Measurements from ENCODE around the gene ARHGAP18. TPM values are rescaled to one million over a fixed set of nuclear protein-coding genes. Genes with fewer than 3 reads are reported as not detected.

The ARHGAP18 gene
- total RNA-seq, 6 experiments from 2014 or later, result 2.2 to 8.0 (median 2.9) TPM

DNA sequence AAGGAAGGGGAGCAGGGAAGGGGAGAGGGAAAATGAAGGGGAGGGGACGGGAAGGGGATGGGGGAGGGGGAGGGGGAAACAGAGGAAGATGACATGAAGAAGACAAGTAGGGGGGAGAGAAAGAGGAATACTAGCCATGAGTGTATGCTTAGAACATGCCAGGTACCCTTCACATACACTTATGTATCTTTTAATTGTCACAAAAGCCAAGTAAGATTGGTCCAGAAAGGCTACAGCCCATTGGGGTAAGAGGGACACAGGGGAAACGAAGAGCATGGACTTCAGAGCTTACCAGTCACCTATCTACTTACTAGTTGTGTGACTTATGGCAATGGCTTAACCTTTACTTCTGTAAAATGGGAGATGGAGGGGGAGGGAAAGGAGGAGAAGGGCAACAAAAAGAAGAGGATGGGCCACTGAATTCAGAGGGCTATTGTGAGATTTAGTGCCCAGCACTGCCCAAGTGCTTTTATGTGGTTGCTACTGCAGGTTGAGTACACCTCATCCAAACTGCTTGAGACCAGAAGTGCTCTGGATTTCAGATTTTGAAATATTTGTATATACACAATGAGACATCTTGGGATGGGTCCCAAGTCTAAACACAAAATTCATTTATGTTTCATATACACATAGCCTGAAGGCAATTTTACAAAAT, 90.3 kb downstream of the ARHGAP18 start:
- no peak for DNase-seq
- no peak overlapping the region for H3K4me3 ChIP-seq
- no peak for TF ChIP-seq POLR2A (IDR thresholded peaks at IDR 0.05)
- no peak for TF ChIP-seq CTCF (IDR thresholded peaks at IDR 0.05)
- intact Hi-C loops (cut with DNase I), result no loop called here
- no peaks in the 10 kb centered on the region for H3K4me1 ChIP-seq
- no peak for ATAC-seq
- H3K27me3 ChIP-seq, result no peaks in the 10 kb centered on the region
- H3K27ac ChIP-seq, result no peak overlapping the region
- 85% methylated on average over 2 of the region's 2 CpGs for WGBS (ENCODE audit: insufficient coverage, low coverage, low lambda C conversion rate, missing lambda C conversion rate)
- H3K9me3 ChIP-seq, result no peaks in the 10 kb centered on the region
- peaks cover 0 to 3% (median 0%) of the 10 kb centered on the region in 4 donors for H3K36me3 ChIP-seq

DNA sequence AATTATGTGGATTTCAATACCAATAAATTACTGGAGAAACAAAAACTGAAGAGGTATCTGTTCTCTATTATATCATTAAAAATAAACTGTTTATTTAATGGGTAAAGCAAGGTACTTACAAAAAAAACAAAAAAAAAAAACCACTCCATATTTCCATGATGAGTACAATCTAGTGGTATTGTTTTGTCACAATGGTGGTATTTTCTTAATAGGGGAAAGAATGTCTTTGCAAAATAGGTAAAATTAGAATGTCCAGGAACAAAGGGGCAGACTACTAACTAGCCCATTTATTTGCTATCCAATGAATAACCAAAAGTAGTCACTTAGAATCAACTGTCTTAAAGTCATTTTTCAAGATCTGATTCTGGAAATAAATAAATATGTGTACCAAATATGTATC, 92.0 kb downstream of the ARHGAP18 start:
- ATAC-seq (no peak), DNase-seq (no peak)
- intact Hi-C loops (cut with DNase I), result no loop called here
- Histone ChIP-seq H3K4me3 (no peak overlapping the region), H3K4me1 (no peaks in the 10 kb centered on the region), H3K27me3 (no peaks in the 10 kb centered on the region), H3K36me3 (peaks cover 0 to 3% (median 0%) of the 10 kb centered on the region in 4 donors), H3K9me3 (no peaks in the 10 kb centered on the region), H3K27ac (no peak overlapping the region)
- no peak for TF ChIP-seq POLR2A (IDR thresholded peaks at IDR 0.05)
- TF ChIP-seq CTCF (IDR thresholded peaks at IDR 0.05), result no peak

DNA sequence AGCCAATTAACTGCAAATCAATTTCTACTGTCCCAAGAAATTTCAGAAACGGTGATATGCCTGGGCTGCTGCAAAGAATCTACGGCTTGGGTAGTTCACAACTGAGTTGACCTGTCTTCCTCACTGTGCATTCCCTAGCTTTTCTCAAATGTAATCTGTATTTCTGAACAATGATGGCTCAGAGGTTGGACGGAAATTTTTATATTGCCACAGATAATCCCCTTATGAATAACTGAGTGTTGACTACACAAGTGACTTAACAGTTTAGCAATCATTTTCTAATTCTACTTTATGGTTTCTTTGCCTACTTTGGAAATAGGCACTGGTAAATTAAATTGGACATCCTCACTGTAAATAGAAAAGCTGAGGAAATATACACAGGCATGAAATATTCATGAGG, 94.5 kb downstream of the ARHGAP18 start:
- no peaks in the 10 kb centered on the region for H3K4me1 ChIP-seq
- no peaks in the 10 kb centered on the region for H3K9me3 ChIP-seq
- intact Hi-C loops (cut with DNase I), result no loop called here
- no peaks in the 10 kb centered on the region for H3K36me3 ChIP-seq
- ATAC-seq, result no peak
- H3K27me3 ChIP-seq, result no peaks in the 10 kb centered on the region
- 82% methylated on average over 3 of the region's 3 CpGs for WGBS (ENCODE audit: insufficient coverage, low coverage, low lambda C conversion rate, missing lambda C conversion rate)
- H3K4me3 ChIP-seq, result no peak overlapping the region
- TF ChIP-seq CTCF (IDR thresholded peaks at IDR 0.05), result no peak
- TF ChIP-seq POLR2A (IDR thresholded peaks at IDR 0.05), result no peak
- no peak for DNase-seq
- no peak overlapping the region for H3K27ac ChIP-seq

DNA sequence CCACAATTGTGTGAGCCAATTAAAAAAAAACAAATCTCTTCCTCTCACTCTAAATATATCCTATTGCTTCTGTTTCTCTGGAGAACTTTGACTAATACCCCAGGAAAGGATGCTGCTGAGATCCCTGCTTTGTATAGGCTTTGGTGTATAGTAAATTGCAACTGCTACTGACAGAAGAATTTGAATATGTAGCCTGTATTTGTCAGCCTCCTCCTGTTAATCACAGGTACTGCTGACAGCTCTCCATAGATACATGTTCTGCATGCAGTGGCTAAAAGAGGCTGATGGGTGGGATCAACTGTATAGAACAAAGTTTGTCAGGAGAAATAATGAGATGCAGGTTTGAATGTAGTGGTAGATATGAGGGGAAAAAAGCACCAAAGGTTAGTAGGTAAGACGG, 95.0 kb downstream of the ARHGAP18 start:
- H3K27me3 ChIP-seq, result no peaks in the 10 kb centered on the region
- H3K4me1 ChIP-seq, result no peaks in the 10 kb centered on the region
- no peak overlapping the region for H3K27ac ChIP-seq
- DNase-seq, result no peak
- ATAC-seq, result no peak
- no peaks in the 10 kb centered on the region for H3K9me3 ChIP-seq
- intact Hi-C loops (cut with DNase I), result no loop called here
- no peak overlapping the region for H3K4me3 ChIP-seq
- 33% methylated on average over 1 of the region's 1 CpG for WGBS (ENCODE audit: insufficient coverage, low coverage, low lambda C conversion rate, missing lambda C conversion rate)
- H3K36me3 ChIP-seq, result no peaks in the 10 kb centered on the region
- no peak for TF ChIP-seq CTCF (IDR thresholded peaks at IDR 0.05)
- no peak for TF ChIP-seq POLR2A (IDR thresholded peaks at IDR 0.05)

DNA sequence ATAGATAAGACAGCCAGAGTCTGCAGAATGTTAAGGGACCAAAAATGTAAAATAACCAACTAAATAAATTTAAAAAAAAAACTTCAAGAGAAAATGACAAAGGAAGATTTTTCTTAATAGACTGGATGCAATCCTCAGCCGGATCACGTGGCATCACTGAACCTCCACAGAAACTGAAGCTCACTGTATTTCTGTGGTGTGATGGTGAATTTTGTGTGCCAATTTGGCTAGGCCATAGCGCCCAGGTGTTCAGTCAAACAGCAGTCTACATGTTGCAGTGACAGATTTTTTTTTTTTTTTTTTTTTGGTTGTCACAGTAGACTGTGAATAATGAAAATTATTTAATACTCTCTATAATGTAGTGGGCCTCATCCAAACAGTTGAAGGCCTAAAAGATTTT, 95.5 kb downstream of the ARHGAP18 start:
- H3K4me1 ChIP-seq, result no peaks in the 10 kb centered on the region
- intact Hi-C loops (cut with DNase I), result no loop called here
- ATAC-seq (no peak), DNase-seq (no peak)
- H3K9me3 ChIP-seq, result no peaks in the 10 kb centered on the region
- no peaks in the 10 kb centered on the region for H3K27me3 ChIP-seq
- no peak overlapping the region for H3K4me3 ChIP-seq
- WGBS (ENCODE audit: insufficient coverage, low coverage, low lambda C conversion rate, missing lambda C conversion rate), result 90% methylated on average over 3 of the region's 3 CpGs
- TF ChIP-seq POLR2A (IDR thresholded peaks at IDR 0.05), result no peak
- TF ChIP-seq CTCF (IDR thresholded peaks at IDR 0.05), result no peak
- H3K36me3 ChIP-seq, result no peaks in the 10 kb centered on the region
- no peak overlapping the region for H3K27ac ChIP-seq
